H1 (cell line): ENCODE results near the gene PRG2. TPM values are rescaled to one million over a fixed set of nuclear protein-coding genes. Genes with fewer than 3 reads are reported as not detected.

Experiments used
- CHD2 ChIP-seq: IDR thresholded peaks from 2 replicates; pipeline ENCODE4 v1.6.1; 2012; ENCODE audit warnings: low read length, improper control_type of control experiment
- HDAC6 ChIP-seq: IDR thresholded peaks from one replicate; pipeline ENCODE4 v1.7.1; 2012; ENCODE audit warnings: low read depth, mild to moderate bottlenecking, inconsistent platforms, low read length, moderate library complexity
- MAFK ChIP-seq: IDR thresholded peaks from 2 replicates; pipeline ENCODE4 v1.6.1; 2012; ENCODE audit warnings: low read depth, mild to moderate bottlenecking, improper control_type of control experiment, low read length
- NRF1 ChIP-seq: IDR thresholded peaks from 2 replicates; pipeline ENCODE4 v1.6.1; 2011; ENCODE audit warnings: mild to moderate bottlenecking, low read depth, low read length, improper control_type of control experiment
- SIRT6 ChIP-seq: IDR thresholded peaks from one replicate; pipeline ENCODE4 v1.7.1; 2012; ENCODE audit warnings: low read length, inconsistent platforms
- SRF ChIP-seq: IDR thresholded peaks from 2 replicates; pipeline ENCODE4 v1.6.1; 2011; ENCODE audit warnings: mild to moderate bottlenecking, low read depth, low read length, moderate library complexity
- polyA plus RNA-seq, 7 experiments: library from polyadenylated mRNA; depleted of rRNA in 3 of 7; stranded (reverse) in 5 of 7; unstranded in 2 of 7; fragments of >200 nt in 5 of 7; fragments of 200-250 nt in 2 of 7; gene quantifications; 1 replicate in 5 of 7; 2 replicates in 1 of 7; 4 replicates in 1 of 7; pipeline versions ENCODE4 v1.2.1 to v1.2.3, GENCODE V29; 2011 to 2013; ENCODE audit warnings: missing spikeins in 2 of 7, mixed read lengths in 2 of 7
- total RNA-seq: library from RNA; stranded (reverse); fragmentation: NEBNext Ultra II Directional; extraction: Animal tissue kit (Norgen Biotek cat#: 25700); gene quantifications from 2 replicates; pipeline ENCODE4 v1.2.1, GENCODE V29; 2021

PRG2 gene
- total and polyA plus RNA-seq, 2 of the 8 experiments (the other 6 are each of a cell fraction or from before 2014, with no cell fraction given), result 0.32 TPM; not detected in 1

DNA sequence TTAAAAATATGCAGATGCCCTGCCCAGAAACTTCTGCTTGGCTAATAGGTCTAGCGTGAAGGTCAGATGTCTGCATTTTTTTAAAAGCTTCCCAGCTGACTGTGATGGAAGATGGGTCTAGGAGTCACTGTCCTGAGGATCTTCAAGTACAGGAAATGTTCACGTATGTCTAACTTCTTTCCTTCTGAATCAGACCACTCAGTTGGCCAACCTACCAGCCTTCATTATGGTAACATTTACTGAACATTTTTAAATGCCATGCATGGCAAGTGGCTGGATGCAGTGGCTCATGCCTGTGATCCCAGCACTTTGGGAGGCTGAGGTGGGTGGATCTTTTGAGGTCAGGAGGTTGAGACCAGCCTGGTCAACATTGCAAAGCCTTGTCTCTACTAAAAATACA is 1.1 kb upstream of the PRG2 start (continued):
- TF ChIP-seq HDAC6, result no peak
- TF ChIP-seq NRF1, result no peak
- no peak for TF ChIP-seq SRF
- TF ChIP-seq CHD2, result no peak
- TF ChIP-seq MAFK, result no peak
- no peak for TF ChIP-seq SIRT6
